ENCODE results near the gene CCP110.

- TF ChIP-seq CTCF (IDR thresholded peaks at IDR 0.05) (no peak), EP300 (IDR thresholded peaks at IDR 0.05; ENCODE audit: low read depth) (no peak), POLR2A (IDR thresholded peaks at IDR 0.05) (no peak)
These were observed 982 bp upstream of the CCP110 start for GRCh38 chr16:19522760-19523159.

Data from transverse colon (tissue), 3 donors.